ENCODE measurements around the gene SEMA3D.
A peak's percentile ranks its signal among the peaks of the same experiment; 100 is the strongest.

Gene SEMA3D

GRCh38 chr7:84975586-84976185 is 211.2 kb downstream of the SEMA3D start:
- FAIRE-seq: peak; percentile 90

- no peak for FAIRE-seq
Observed at GRCh38 chr7:84971360-84971759, 215.5 kb downstream of the SEMA3D start.

- no peak for FAIRE-seq
Observed at GRCh38 chr7:84970670-84971069, 216.2 kb downstream of the SEMA3D start.

GRCh38 chr7:84953234-84953633 is 233.6 kb downstream of the SEMA3D start:
- no peak for FAIRE-seq

GRCh38 chr7:84950836-84951235 is 236.0 kb downstream of the SEMA3D start:
- FAIRE-seq: peak; percentile 13

- FAIRE-seq: no peak
Observed at GRCh38 chr7:84949501-84949900, 237.4 kb downstream of the SEMA3D start.

GRCh38 chr7:84949067-84949466 is 237.8 kb downstream of the SEMA3D start:
- FAIRE-seq: no peak

- FAIRE-seq: no peak
Observed at GRCh38 chr7:84948634-84949033, 238.2 kb downstream of the SEMA3D start.

GRCh38 chr7:84946549-84946948 is 240.3 kb downstream of the SEMA3D start:
- no peak for FAIRE-seq

Measured in islet of Langerhans (tissue), 1 donor.